ENCODE results near the gene BIK. TPM values are rescaled to one million over a fixed set of nuclear protein-coding genes. Genes with fewer than 3 reads are reported as not detected.
A peak's percentile ranks its signal among the peaks of the same experiment; 100 is the strongest.
"Not testable (repeated sequence)": the region's sequence is repeated elsewhere in the genome, so short reads cannot be mapped to it uniquely, and the experiment has no call there.

Gene BIK
- total RNA-seq, 6 donors from 2014 or later: 2.3 to 6.2 (median 2.7) TPM; not detected in 2

DNA sequence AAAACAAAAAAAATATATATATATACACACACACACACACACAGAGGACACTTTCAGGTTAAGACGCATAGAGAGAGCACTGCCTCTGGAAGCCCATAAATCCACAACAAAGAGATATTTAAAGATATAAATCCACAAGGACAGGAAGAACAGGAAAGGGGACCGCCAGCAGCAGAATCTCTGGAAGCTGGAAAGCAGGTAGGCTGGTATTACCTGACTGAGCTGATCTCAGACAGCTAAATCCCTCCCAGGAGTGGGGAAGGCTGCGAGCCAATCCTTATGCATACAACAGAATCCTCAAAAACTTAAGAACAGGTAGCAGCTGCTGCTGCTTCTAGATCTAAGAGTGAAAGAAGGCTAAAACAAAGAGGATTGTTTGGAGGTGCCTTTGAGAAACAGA lies 34.4 kb downstream of the BIK start:
- no peak for ATAC-seq (ENCODE audit: low FRiP score in 2 of 2)
- H3K36me3 ChIP-seq: peaks cover 0 to 12% (median 9%) of the 10 kb centered on the region in 4 donors
- no peak overlapping the region for H3K27ac ChIP-seq
- H3K4me1 ChIP-seq: peaks cover 11 to 26% (median 22%) of the 10 kb centered on the region in 4 donors
- H3K27me3 ChIP-seq: no peaks in the 10 kb centered on the region
- WGBS, 2 donors: 79 to 80% methylated on average over 3 of the region's 3 CpGs
- DNase-seq: no peak
- no peak overlapping the region for H3K4me3 ChIP-seq
- H3K9me3 ChIP-seq: no peaks in the 10 kb centered on the region
- TF ChIP-seq, protein P1, sequence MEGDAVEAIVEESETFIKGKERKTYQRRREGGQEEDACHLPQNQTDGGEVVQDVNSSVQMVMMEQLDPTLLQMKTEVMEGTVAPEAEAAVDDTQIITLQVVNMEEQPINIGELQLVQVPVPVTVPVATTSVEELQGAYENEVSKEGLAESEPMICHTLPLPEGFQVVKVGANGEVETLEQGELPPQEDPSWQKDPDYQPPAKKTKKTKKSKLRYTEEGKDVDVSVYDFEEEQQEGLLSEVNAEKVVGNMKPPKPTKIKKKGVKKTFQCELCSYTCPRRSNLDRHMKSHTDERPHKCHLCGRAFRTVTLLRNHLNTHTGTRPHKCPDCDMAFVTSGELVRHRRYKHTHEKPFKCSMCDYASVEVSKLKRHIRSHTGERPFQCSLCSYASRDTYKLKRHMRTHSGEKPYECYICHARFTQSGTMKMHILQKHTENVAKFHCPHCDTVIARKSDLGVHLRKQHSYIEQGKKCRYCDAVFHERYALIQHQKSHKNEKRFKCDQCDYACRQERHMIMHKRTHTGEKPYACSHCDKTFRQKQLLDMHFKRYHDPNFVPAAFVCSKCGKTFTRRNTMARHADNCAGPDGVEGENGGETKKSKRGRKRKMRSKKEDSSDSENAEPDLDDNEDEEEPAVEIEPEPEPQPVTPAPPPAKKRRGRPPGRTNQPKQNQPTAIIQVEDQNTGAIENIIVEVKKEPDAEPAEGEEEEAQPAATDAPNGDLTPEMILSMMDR (IDR thresholded peaks at IDR 0.05): no peak
- TF ChIP-seq EP300 (IDR thresholded peaks at IDR 0.05) (no peak), POLR2AphosphoS5 (IDR thresholded peaks at IDR 0.05) (no peak), POLR2A (IDR thresholded peaks at IDR 0.05) (no peak)

DNA sequence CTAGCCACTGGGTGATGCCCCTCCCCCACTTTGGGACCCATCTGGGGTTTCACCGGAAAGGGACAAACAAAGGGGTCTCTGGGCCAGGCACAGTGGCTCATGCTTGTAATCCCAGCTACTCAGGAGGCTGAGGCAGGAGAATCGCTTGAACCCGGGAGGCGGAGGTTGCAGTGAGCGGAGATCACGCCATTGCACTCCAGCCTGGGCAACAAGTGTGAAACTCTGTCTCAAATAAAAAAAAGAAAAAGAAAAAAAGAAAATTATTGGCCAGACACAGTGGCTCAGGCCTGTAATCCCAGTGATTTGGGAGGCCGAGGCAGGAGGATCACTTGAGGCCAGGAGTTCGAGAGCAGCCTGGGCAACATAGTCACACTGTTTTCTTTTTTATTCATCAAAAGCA lies 34.8 kb downstream of the BIK start:
- Histone ChIP-seq H3K4me1 (peaks cover 11 to 26% (median 22%) of the 10 kb centered on the region in 4 donors), H3K27ac (peak overlapping the region in 1 of 4 donors; percentile 81)
- not testable (repeated sequence) for H3K4me3 ChIP-seq; H3K27me3 ChIP-seq; DNase-seq; H3K36me3 ChIP-seq; H3K9me3 ChIP-seq; ATAC-seq (ENCODE audit: low FRiP score in 2 of 2)
- 90 to 91% methylated on average over 8 of the region's 8 CpGs for WGBS, 2 donors

DNA sequence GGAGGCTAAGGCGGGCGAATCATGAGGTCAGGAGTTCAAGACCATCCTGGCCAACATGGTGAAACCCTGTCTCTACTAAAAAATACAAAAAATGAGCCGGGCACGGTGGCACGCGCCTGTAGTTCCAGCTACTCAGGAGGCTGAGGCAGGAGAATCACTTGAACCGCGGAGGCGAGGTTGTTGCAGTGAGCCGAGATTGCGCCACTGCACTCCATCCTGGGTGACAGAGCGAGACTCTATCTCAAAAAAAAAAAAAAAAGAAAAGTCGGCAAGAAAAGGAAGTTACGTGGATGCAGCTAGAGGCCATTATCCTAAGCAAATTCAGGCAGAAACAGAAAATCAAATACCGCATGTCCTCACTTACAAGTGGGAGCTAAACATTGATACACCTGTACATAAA lies 35.8 kb downstream of the BIK start:
- 80 to 86% methylated on average over 15 of the region's 15 CpGs for WGBS, 2 donors
- ATAC-seq (ENCODE audit: low FRiP score in 2 of 2) (peak in 1 of 2 donors; percentile 17), DNase-seq (peak in 1 of 2 donors; percentile 69)
- H3K4me1 ChIP-seq: peaks cover 10 to 31% (median 26%) of the 10 kb centered on the region in 4 donors
- not testable (repeated sequence) for H3K4me3 ChIP-seq, H3K36me3 ChIP-seq, H3K9me3 ChIP-seq, H3K27me3 ChIP-seq
- peak overlapping the region; percentile 46 to 82 (median 60) for H3K27ac ChIP-seq

DNA sequence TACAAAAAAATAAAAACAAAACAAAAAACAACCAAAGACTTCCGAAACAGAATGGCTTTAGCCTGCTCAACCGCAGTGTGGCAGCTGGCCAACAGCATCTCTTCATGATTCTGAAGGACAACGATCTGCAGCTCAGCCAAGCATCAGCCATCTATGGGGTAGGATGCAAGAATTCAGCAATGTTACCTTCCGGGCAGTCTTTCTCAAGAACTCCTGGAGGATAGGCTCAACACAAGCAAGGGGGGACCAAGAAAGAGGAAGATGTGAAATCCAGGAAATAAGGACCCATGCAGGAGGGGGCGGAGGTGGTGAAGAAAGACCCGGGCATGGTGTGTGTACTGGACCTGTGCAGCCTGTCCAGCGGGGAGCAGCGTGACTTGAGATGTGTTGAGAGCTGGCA lies 37.3 kb downstream of the BIK start:
- Histone ChIP-seq H3K27ac (peak overlapping the region; percentile 46 to 82 (median 57)), H3K4me1 (peaks cover 4 to 30% (median 23%) of the 10 kb centered on the region in 4 donors)
- WGBS, 2 donors: 51 to 62% methylated on average over 8 of the region's 8 CpGs

DNA sequence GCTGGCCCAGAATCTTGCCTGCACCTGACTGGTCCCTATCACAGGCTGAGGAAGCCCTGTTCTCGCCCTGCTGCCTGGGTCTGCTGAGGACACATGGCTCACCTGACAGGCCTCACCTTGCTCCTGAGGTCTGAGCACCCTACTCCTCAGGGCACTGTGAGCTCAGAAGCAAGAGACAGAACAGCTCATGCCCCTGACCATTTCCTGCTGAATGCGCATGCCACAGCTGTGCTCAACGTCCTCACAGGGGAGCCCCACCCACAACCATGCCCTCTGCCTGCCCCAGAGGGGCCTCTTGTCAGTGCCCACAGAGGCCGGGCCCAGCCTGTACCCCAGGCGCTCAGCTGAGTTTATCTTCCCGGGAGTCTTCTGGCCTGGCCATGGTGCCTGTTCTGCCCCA lies 38.0 kb downstream of the BIK start:
- Histone ChIP-seq H3K36me3 (no peaks in the 10 kb centered on the region), H3K27ac (peak overlapping the region; percentile 39 to 82 (median 49)), H3K9me3 (no peaks in the 10 kb centered on the region), H3K27me3 (no peaks in the 10 kb centered on the region), H3K4me3 (no peak overlapping the region), H3K4me1 (peaks cover 7 to 29% (median 25%) of the 10 kb centered on the region in 4 donors)
- WGBS, 2 donors: 47 to 60% methylated on average over 4 to 6 of the region's 6 CpGs
- TF ChIP-seq, protein P1 (IDR thresholded peaks at IDR 0.05): no peak
- no peak for TF ChIP-seq POLR2AphosphoS5 (IDR thresholded peaks at IDR 0.05)
- no peak for TF ChIP-seq POLR2A (IDR thresholded peaks at IDR 0.05)
- no peak for TF ChIP-seq EP300 (IDR thresholded peaks at IDR 0.05)
- peak in 1 of 2 donors; percentile 44 for DNase-seq
- no peak for ATAC-seq (ENCODE audit: low FRiP score in 2 of 2)

More for the DNA sequence above, 37.3 kb downstream of the BIK start:
- peak in 1 of 2 donors; percentile 62 for DNase-seq
- no peaks in the 10 kb centered on the region for H3K27me3 ChIP-seq
- ATAC-seq (ENCODE audit: low FRiP score in 2 of 2): no peak
- H3K4me3 ChIP-seq: no peak overlapping the region
- H3K9me3 ChIP-seq: no peaks in the 10 kb centered on the region
- TF ChIP-seq EP300 (IDR thresholded peaks at IDR 0.05) (no peak), POLR2AphosphoS5 (IDR thresholded peaks at IDR 0.05) (no peak), POLR2A (IDR thresholded peaks at IDR 0.05) (no peak)
- TF ChIP-seq, protein P1 (IDR thresholded peaks at IDR 0.05): no peak
- H3K36me3 ChIP-seq: no peaks in the 10 kb centered on the region

DNA sequence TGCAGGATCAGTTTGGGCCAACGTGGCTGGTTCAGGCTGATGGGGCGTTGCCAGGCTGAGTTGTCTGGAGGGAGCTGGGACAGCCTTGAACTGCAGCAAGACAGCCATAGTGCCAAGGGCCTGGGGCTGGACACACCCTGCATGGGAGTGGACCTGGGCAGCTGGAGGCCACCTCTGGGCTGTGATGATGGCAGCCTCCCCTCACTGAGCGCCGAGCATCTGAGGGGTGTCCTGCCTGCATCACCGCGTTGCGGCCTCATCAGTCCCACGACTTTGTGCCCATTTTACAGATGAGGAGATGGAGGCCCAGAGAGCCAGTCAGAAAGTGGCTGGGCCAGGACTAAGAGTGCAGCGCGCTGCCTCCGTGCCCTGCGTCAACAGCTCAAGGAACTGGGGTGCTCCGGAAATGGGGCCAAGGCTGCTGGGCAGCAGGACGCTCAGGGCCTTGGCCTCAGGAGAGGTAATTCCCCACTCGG lies 40.2 kb downstream of the BIK start:
- Histone ChIP-seq H3K4me3 (peak overlapping the region; percentile 92 to 97 (median 92)), H3K27me3 (no peaks in the 10 kb centered on the region), H3K4me1 (peaks cover 16 to 45% (median 36%) of the 10 kb centered on the region in 4 donors), H3K27ac (peak overlapping the region; percentile 90 to 96 (median 94)), H3K9me3 (no peaks in the 10 kb centered on the region), H3K36me3 (peaks cover 0 to 5% (median 2%) of the 10 kb centered on the region in 4 donors)
- DNase-seq (no peak), ATAC-seq (ENCODE audit: low FRiP score in 2 of 2) (no peak)
- 53 to 71% methylated on average over 3 to 15 of the region's 15 CpGs for WGBS, 2 donors
- TF ChIP-seq EP300 (IDR thresholded peaks at IDR 0.05): no peak
- no peak for TF ChIP-seq POLR2AphosphoS5 (IDR thresholded peaks at IDR 0.05)
- no peak for TF ChIP-seq POLR2A (IDR thresholded peaks at IDR 0.05)
- TF ChIP-seq, protein P1 (IDR thresholded peaks at IDR 0.05): no peak

Data from upper lobe of left lung (tissue), 6 donors.